ENCODE results near the gene DRC1. TPM values are rescaled to one million over a fixed set of nuclear protein-coding genes. Genes with fewer than 3 reads are reported as not detected.
A peak's percentile ranks its signal among the peaks of the same experiment; 100 is the strongest.

DRC1 gene
- total RNA-seq (2016; rRNA removed; fragmentation: Illumina TruSeq; extraction: Trizol) (0.07 and 0.08 TPM in 2 replicates), polyA plus RNA-seq (2011; rRNA removed) (not detected in 2 replicates), polyA minus RNA-seq (2011; rRNA and poly(A)+ RNA removed; ENCODE audit: low replicate concordance) (0.22 TPM in 1 of 2 replicates, not detected in the other), Bru-seq, nascent RNA (percentile 22 among the genes with signal in this experiment), BruChase-seq, experiment 1, labeled RNA remaining after a 6-hour chase (percentile 37 among the genes with signal in this experiment), BruChase-seq, experiment 2, labeled RNA remaining after a 2-hour chase (percentile 45 among the genes with signal in this experiment)
- total RNA-seq (2016; cell fraction: cytosol; rRNA removed; fragmentation: Illumina TruSeq; extraction: Trizol; ENCODE audit: low read depth): 0.18 and 0.30 TPM in 2 replicates
- not detected in 2 replicates for total RNA-seq (2016; cell fraction: insoluble cytoplasmic fraction; rRNA removed; fragmentation: Illumina TruSeq; extraction: Trizol)
- 0.07 and 0.09 TPM in 2 replicates for total RNA-seq (2016; cell fraction: membrane; rRNA removed; fragmentation: Illumina TruSeq; extraction: Trizol)
- not detected in 2 replicates for total RNA-seq (2016; cell fraction: nucleus; rRNA removed; fragmentation: Illumina TruSeq; extraction: Trizol)
- not detected in 2 replicates for polyA plus RNA-seq (2011; cell fraction: cytosol; rRNA removed)
- polyA plus RNA-seq (2011; cell fraction: nucleus; rRNA removed): not detected in 2 replicates
- not detected in 2 replicates for polyA plus RNA-seq (2012)
- 0.11 and 0.16 TPM in 2 replicates for polyA plus RNA-seq (2016; cell fraction: cytosol; fragmentation: Illumina TruSeq; extraction: Trizol; ENCODE audit: low read depth)
- not detected in 2 replicates for polyA plus RNA-seq (2016; cell fraction: insoluble cytoplasmic fraction; fragmentation: Illumina TruSeq; extraction: Trizol; ENCODE audit: low read depth)
- 0.08 TPM in 1 of 2 replicates, not detected in the other for polyA plus RNA-seq (2016; cell fraction: membrane; fragmentation: Illumina TruSeq; extraction: Trizol; ENCODE audit: low read depth)
- polyA plus RNA-seq (2016; cell fraction: nucleus; fragmentation: Illumina TruSeq; extraction: Trizol; ENCODE audit: insufficient read depth, low read depth): not detected in 2 replicates
- polyA minus RNA-seq (2011; cell fraction: cytosol; rRNA and poly(A)+ RNA removed): not detected in 2 replicates
- not detected in 2 replicates for polyA minus RNA-seq (2011; cell fraction: nucleus; rRNA and poly(A)+ RNA removed)
- long read RNA-seq, experiment 1: 0 reads
- long read RNA-seq, experiment 2: 0 reads

GRCh38 chr2:26401739-26402541 is at the start of gene DRC1:
Gene DRC1, plus strand, starts transcription at chr2:26401920. Its CDS starts 70 bp downstream, at chr2:26401990.
- H3K9me3 ChIP-seq (ENCODE audit: low read length): no peaks in the 10 kb centered on the region
- POLR2A ChIA-PET: no interaction called here
- H4K20me1 ChIP-seq (ENCODE audit: insufficient read depth, low read length): no peaks in the 10 kb centered on the region
- H3K27me3 ChIP-seq (ENCODE audit: control insufficient read depth in 1 of 2, insufficient read depth in 2 of 2, low read length in 2 of 2): no peaks in the 10 kb centered on the region
- FAIRE-seq (no peak), ATAC-seq (peak; percentile 20), DNase-seq (ENCODE audit: low spot score) (no peak)
- no peaks in the 10 kb centered on the region for H3K36me3 ChIP-seq (replicated peaks in 1 of 2; ENCODE audit: control insufficient read depth in 1 of 2, insufficient read depth in 2 of 2, low read length in 2 of 2)
- H3K4me1 ChIP-seq (ENCODE audit: insufficient read depth, low read length): no peaks in the 10 kb centered on the region
- H3K9ac ChIP-seq (ENCODE audit: insufficient read depth, low read depth, low read length): no peak within 1 kb of the TSS
- no peaks in the 10 kb centered on the region for H3K79me2 ChIP-seq (ENCODE audit: insufficient read depth, low read length)
- intact Hi-C loops (cut with micrococcal nuclease; ENCODE audit: unreplicated experiment): no loop called here
- BruUV-seq (replicated peaks): no TSS peak
- H3K4me3 ChIP-seq (replicated peaks in 1 of 3; ENCODE audit: insufficient read depth in 1 of 3, low read depth in 2 of 3, low read length in 3 of 3): no peak within 1 kb of the TSS
- CTCF ChIA-PET (ENCODE audit: low intra/inter-chr PET ratio, low total read pairs): no interaction called here
- no peak within 1 kb of the TSS for H3K27ac ChIP-seq (ENCODE audit: extremely low read length, insufficient read depth, low read length)
- WGBS (ENCODE audit: low lambda C conversion rate): 94% methylated on average over 62 of the region's 63 CpGs
- in situ Hi-C loops (cut with HindIII; ENCODE audit: extremely low pct_ligation_motif_present, low pct_unique_long_range_greater_than_20kb): no loop called here
- TF ChIP-seq ZNF256 (CRISPR knock-in tag; conservative IDR thresholded peaks at IDR 0.05): no peak
- TF ChIP-seq ZBTB8A (CRISPR knock-in tag; IDR thresholded peaks at IDR 0.05; ENCODE audit: borderline replicate concordance, low read depth): no peak
- TF ChIP-seq AGO2 (optimal IDR thresholded peaks at IDR 0.05; ENCODE audit: low read depth, low read length): peak; percentile 79
- H2AFZ ChIP-seq (ENCODE audit: low read length): no peak within 1 kb of the TSS
- H3K4me2 ChIP-seq (ENCODE audit: low read depth, low read length): no peak within 1 kb of the TSS
